OCI-LY1 (cell line): ENCODE results near the gene ZNF574.

Experiments
- H2AFZ ChIP-seq: fragments of 200-600 bp; sonication (generic), shearing (Covaris generic); 2 replicates; pipeline ENCODE4 v1.6.0; 2014; ENCODE audit warnings: antibody characterized with exemption, mild to moderate bottlenecking, low read length
- H3F3A ChIP-seq: fragments of 200-600 bp; sonication (generic), shearing (Covaris generic); 2 replicates; pipeline ENCODE4 v1.6.0; 2014; ENCODE audit warnings: mild to moderate bottlenecking, antibody characterized with exemption, low read length, moderate library complexity; ENCODE audit not compliant: insufficient read depth
- H3K27ac ChIP-seq: fragments of 200-600 bp; sonication (generic); 2 replicates; pipeline ENCODE4 v1.5.1; 2014; ENCODE audit warnings: low read length, mixed run types, mild to moderate bottlenecking, low read depth; ENCODE audit not compliant: poor library complexity, severe bottlenecking
- H3K27me3 ChIP-seq: fragments of 200-600 bp; sonication (generic); 2 replicates; pipeline ENCODE4 v1.6.0; 2014; ENCODE audit warnings: antibody characterized with exemption, mild to moderate bottlenecking, low read length, moderate library complexity; ENCODE audit not compliant: insufficient read depth
- H3K36me3 ChIP-seq: fragments of 200-600 bp; sonication (generic); 2 replicates; pipeline ENCODE4 v1.6.1; 2014; ENCODE audit warnings: mild to moderate bottlenecking, antibody characterized with exemption, low read length, moderate library complexity, mixed read lengths; ENCODE audit not compliant: insufficient read depth
- H3K4me1 ChIP-seq: fragments of 200-600 bp; sonication (generic); 2 replicates; pipeline ENCODE4 v1.5.1; 2014; ENCODE audit warnings: mild to moderate bottlenecking, low read length, moderate library complexity; ENCODE audit not compliant: insufficient read depth, severe bottlenecking
- H3K4me2 ChIP-seq: fragments of 200-600 bp; sonication (generic), shearing (Covaris generic); 2 replicates; pipeline ENCODE4 v1.6.1; 2014; ENCODE audit warnings: low read length
- H3K4me3 ChIP-seq: fragments of 200-600 bp; sonication (generic); 2 replicates; pipeline ENCODE4 v1.5.1; 2014; ENCODE audit warnings: low read length, low read depth, mild to moderate bottlenecking, mixed read lengths; ENCODE audit not compliant: poor library complexity, severe bottlenecking
- H3K79me2 ChIP-seq: fragments of 200-600 bp; shearing (Covaris generic); 2 replicates; pipeline ENCODE4 v1.6.1; 2016; ENCODE audit warnings: mixed run types, low read length, mixed read lengths; ENCODE audit not compliant: insufficient read depth
- H3K9ac ChIP-seq: fragments of 200-600 bp; sonication (generic), shearing (Covaris generic); 2 replicates; pipeline ENCODE4 v1.6.1; 2014; ENCODE audit warnings: mild to moderate bottlenecking, low read length, mixed read lengths
- H3K9me2 ChIP-seq: fragments of 200-600 bp; sonication (generic), shearing (Covaris generic); 2 replicates; pipeline ENCODE4 v1.6.1; 2014; ENCODE audit warnings: low read depth, mild to moderate bottlenecking, low read length, mixed read lengths
- H3K9me3 ChIP-seq: fragments of 200-600 bp; shearing (Covaris generic); 2 replicates; pipeline ENCODE4 v1.6.1; 2014; ENCODE audit warnings: low read length, mixed read lengths
- H4K20me1 ChIP-seq: fragments of 200-600 bp; sonication (generic), shearing (Covaris generic); 2 replicates; pipeline ENCODE4 v1.6.0; 2016; ENCODE audit warnings: mild to moderate bottlenecking, low read length; ENCODE audit not compliant: insufficient read depth
- EZH2 ChIP-seq: fragments of 200-600 bp; sonication (generic), shearing (Covaris generic); IDR thresholded peaks from 2 replicates; pipeline ENCODE4 v1.8.0; 2017; ENCODE audit warnings: borderline replicate concordance, mixed run types, mild to moderate bottlenecking, antibody characterized with exemption, low read length, moderate library complexity, mixed read lengths
- TF ChIP-seq, protein P1 (sequence below): fragments of 200-600 bp; sonication (generic), shearing (Covaris generic); IDR thresholded peaks from 2 replicates; pipeline ENCODE4 v1.5.1; 2017; ENCODE audit warnings: mild to moderate bottlenecking, antibody characterized with exemption, low read length, moderate library complexity, mixed read lengths

The ZNF574 gene, protein sequence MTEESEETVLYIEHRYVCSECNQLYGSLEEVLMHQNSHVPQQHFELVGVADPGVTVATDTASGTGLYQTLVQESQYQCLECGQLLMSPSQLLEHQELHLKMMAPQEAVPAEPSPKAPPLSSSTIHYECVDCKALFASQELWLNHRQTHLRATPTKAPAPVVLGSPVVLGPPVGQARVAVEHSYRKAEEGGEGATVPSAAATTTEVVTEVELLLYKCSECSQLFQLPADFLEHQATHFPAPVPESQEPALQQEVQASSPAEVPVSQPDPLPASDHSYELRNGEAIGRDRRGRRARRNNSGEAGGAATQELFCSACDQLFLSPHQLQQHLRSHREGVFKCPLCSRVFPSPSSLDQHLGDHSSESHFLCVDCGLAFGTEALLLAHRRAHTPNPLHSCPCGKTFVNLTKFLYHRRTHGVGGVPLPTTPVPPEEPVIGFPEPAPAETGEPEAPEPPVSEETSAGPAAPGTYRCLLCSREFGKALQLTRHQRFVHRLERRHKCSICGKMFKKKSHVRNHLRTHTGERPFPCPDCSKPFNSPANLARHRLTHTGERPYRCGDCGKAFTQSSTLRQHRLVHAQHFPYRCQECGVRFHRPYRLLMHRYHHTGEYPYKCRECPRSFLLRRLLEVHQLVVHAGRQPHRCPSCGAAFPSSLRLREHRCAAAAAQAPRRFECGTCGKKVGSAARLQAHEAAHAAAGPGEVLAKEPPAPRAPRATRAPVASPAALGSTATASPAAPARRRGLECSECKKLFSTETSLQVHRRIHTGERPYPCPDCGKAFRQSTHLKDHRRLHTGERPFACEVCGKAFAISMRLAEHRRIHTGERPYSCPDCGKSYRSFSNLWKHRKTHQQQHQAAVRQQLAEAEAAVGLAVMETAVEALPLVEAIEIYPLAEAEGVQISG

DNA sequence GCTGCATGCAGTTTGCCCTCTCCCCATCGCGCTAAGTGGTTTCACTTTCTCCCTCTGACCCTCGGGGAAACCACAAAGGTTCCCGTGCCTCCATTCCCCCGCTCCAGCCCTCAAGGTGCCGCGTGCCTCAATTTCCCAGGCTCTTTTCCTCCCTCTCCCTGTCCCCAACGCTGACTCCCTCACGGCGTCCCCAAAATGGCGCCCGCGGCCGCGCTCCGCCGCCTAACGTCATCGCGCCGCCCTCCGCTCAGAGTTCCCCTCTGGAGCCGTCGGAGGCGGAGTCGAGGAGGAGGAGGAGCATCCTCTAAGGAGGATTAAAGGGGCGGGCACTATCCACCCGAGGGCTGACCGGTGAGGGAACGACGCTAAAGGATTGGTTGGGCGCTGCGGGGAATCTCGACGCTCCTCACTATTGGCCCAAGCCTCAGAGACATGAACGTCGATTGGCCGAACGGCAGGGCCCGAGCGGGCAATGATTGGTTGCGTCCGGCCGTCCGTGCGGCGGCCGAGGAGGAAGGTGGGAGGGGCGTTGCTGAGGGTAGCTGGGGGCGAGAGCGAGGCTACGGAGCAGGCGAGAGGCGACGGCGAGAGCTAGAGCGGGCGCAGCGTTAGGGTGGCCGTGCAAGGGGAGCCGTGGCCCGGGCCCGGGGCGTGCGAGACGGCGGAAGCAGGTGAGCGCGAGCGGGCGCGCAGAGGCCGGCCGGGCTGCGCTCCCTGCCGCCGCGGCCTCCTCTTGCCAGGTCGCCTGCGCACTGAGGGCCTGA is at the start of gene ZNF574:
Gene ZNF574, plus strand, starts transcription at position 551 of the 764 bp plus-strand sequence. CDS start 2,441 bp downstream, outside the sequence.
- Histone ChIP-seq H3K4me2 (peak within 1 kb of the TSS; percentile 91), H3F3A (no peaks in the 10 kb centered on the region), H3K27ac (peak within 1 kb of the TSS; percentile 69), H2AFZ (0 out of 2 replicates have a peak within 1 kb of the TSS, but pooled peaks have one; percentile 1), H3K4me1 (peaks cover 22% of the 10 kb centered on the region), H3K9ac (peak within 1 kb of the TSS; percentile 90), H3K4me3 (peak within 1 kb of the TSS; percentile 72), H3K9me2 (no peaks in the 10 kb centered on the region), H4K20me1 (no peaks in the 10 kb centered on the region), H3K36me3 (peaks cover 30% of the 10 kb centered on the region), H3K27me3 (no peaks in the 10 kb centered on the region), H3K9me3 (no peaks in the 10 kb centered on the region), H3K79me2 (peaks cover 21% of the 10 kb centered on the region)
- TF ChIP-seq EZH2, result no peak
- TF ChIP-seq, protein P1, sequence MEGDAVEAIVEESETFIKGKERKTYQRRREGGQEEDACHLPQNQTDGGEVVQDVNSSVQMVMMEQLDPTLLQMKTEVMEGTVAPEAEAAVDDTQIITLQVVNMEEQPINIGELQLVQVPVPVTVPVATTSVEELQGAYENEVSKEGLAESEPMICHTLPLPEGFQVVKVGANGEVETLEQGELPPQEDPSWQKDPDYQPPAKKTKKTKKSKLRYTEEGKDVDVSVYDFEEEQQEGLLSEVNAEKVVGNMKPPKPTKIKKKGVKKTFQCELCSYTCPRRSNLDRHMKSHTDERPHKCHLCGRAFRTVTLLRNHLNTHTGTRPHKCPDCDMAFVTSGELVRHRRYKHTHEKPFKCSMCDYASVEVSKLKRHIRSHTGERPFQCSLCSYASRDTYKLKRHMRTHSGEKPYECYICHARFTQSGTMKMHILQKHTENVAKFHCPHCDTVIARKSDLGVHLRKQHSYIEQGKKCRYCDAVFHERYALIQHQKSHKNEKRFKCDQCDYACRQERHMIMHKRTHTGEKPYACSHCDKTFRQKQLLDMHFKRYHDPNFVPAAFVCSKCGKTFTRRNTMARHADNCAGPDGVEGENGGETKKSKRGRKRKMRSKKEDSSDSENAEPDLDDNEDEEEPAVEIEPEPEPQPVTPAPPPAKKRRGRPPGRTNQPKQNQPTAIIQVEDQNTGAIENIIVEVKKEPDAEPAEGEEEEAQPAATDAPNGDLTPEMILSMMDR, result no peak

- Histone ChIP-seq H3K9me2 (no peaks in the 10 kb centered on the region), H3K9ac (no peak overlapping the region), H4K20me1 (no peaks in the 10 kb centered on the region), H2AFZ (no peak overlapping the region), H3F3A (no peaks in the 10 kb centered on the region), H3K79me2 (no peaks in the 10 kb centered on the region), H3K27me3 (0 out of 2 replicates have a peak, but pooled peaks cover 3% of the 10 kb centered on the region), H3K27ac (no peak overlapping the region), H3K9me3 (no peaks in the 10 kb centered on the region), H3K4me3 (no peak overlapping the region), H3K4me1 (no peaks in the 10 kb centered on the region), H3K36me3 (no peaks in the 10 kb centered on the region), H3K4me2 (no peak overlapping the region)
- TF ChIP-seq EZH2, result no peak
- TF ChIP-seq, protein P1, result peak; percentile 83
Measured at GRCh38 chr19:42028304-42029216, 47.4 kb upstream of the ZNF574 start.
